Esophagus squamous epithelium (tissue), 5 donors: ENCODE data around the gene PAPLN. TPM values are rescaled to one million over a fixed set of nuclear protein-coding genes. Genes with fewer than 3 reads are reported as not detected.

Source experiments
- DNase-seq: peaks from one replicate; lab custom pipeline; 2025; lab: John Stamatoyannopoulos, UW
- H3K27ac ChIP-seq, 4 donors: fragments of 200-600 bp; sonication (generic); one replicate each; pipeline ENCODE4 v1.5.1; 2016 to 2019; ENCODE audit warnings: mild to moderate bottlenecking in 1 of 4
- H3K27me3 ChIP-seq, 4 donors: fragments of 200-600 bp; sonication (generic); 1 replicate in 3 of 4; 2 replicates in 1 of 4; pipeline versions ENCODE4 v1.5.1 to v1.6.0; 2017 to 2021; ENCODE audit warnings: antibody characterized with exemption in 1 of 4
- H3K36me3 ChIP-seq, 3 donors: fragments of 200-600 bp; sonication (generic); one replicate each; pipeline ENCODE4 v1.5.1; 2016 to 2019
- H3K4me1 ChIP-seq, 3 donors: fragments of 200-600 bp; sonication (generic); one replicate each; pipeline ENCODE4 v1.5.1; 2017 to 2019
- H3K4me3 ChIP-seq, 4 donors: fragments of 200-600 bp; sonication (generic); 1 replicate in 3 of 4; 2 replicates in 1 of 4; pipeline ENCODE4 v1.5.1; 2016 to 2019; ENCODE audit warnings: mild to moderate bottlenecking in 2 of 4, moderate library complexity in 1 of 4
- H3K9me3 ChIP-seq, 3 donors: fragments of 200-600 bp; sonication (generic); one replicate each; pipeline ENCODE4 v1.5.1; 2016 to 2019
- CTCF ChIP-seq, 6 experiments: fragments of 450-650 bp in 4 of 6; fragments of 200-600 bp in 2 of 6; sonication (generic) in 2 of 6; IDR thresholded peaks; one replicate each; pipeline ENCODE4 v1.5.1; 2016 to 2019; ENCODE audit warnings: antibody characterized with exemption in 6 of 6, mild to moderate bottlenecking in 4 of 6, moderate library complexity in 4 of 6
- POLR2A ChIP-seq, 4 donors: fragments of 450-650 bp; IDR thresholded peaks; one replicate each; pipeline ENCODE4 v1.6.1; 2017; ENCODE audit warnings: antibody characterized with exemption in 4 of 4, mild to moderate bottlenecking in 4 of 4, moderate library complexity in 3 of 4
- WGBS, 2 donors: methylation state at CpG; one replicate each; pipeline ENCODE4 v1.1.5; 2018; 5-methylcytosine and 5-hydroxymethylcytosine counted together
- intact Hi-C: fragments of 100-400 bp; cut with DNase I; formaldehyde crosslinking; loops from one replicate; pipeline ENCODE4 v1.15.0; 2022
- total RNA-seq, 4 donors: library from RNA; depleted of rRNA; stranded (reverse); fragments of >200 nt; gene quantifications; one replicate each; pipeline ENCODE4 v1.1.0, GENCODE V29; 2016
- donor health status: DM: yes; HTN: yes; CAD: no.

PAPLN gene
- total RNA-seq, 4 donors from 2014 or later: 2.2 to 12.6 (median 5.4) TPM

DNA sequence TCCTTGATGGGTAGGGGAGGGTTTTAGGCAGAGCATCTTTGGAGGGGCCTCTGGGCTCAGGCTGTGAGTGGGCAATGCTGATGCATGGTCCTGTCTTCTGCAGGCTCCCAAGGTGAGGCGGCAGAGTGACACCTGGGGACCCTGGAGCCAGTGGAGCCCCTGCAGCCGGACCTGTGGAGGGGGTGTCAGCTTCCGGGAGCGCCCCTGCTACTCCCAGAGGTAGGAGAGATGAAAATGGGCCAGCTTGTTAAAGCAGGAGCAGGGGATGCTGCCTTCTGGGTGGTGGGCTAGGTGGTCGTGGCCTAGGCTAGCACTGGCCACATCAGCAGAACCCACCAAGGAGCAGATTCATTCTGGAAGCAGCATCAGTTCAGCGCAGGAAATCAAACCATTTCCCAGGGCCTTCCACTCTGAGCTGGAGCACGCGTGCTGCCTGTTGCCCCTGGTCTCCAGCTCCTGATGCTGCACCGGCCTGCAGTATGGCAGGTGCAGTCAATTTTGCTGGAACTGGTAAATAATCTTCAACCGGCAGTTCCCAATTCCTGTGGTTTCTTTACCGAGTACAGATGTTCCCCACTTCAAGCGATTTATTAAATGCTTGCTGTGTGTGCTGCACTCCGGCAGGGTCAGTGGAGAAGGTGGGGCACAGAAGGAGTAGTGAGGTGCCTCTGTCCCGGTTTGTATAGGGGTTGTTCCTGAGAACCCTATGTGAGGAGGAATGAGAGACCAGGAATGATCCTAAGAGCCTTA is 7.4 kb downstream of the PAPLN start:
- no peaks in the 10 kb centered on the region for H3K9me3 ChIP-seq
- no peaks in the 10 kb centered on the region for H3K36me3 ChIP-seq
- H3K4me3 ChIP-seq: peak overlapping the region in 2 of 4 donors; percentile 56 to 79
- H3K4me1 ChIP-seq: peaks cover 32 to 59% (median 42%) of the 10 kb centered on the region in 3 donors
- intact Hi-C loops: no loop called here
- H3K27me3 ChIP-seq: peaks cover 0 to 16% (median 0%) of the 10 kb centered on the region in 4 donors
- whole genome bisulfite sequencing, 2 donors: 80 to 86% methylated on average over 7 to 9 of the region's 14 CpGs
- TF ChIP-seq CTCF (IDR thresholded peaks at IDR 0.05) (no peak), POLR2A (IDR thresholded peaks at IDR 0.05) (no peak)
- DNase-seq: no peak
- H3K27ac ChIP-seq: no peak overlapping the region

DNA sequence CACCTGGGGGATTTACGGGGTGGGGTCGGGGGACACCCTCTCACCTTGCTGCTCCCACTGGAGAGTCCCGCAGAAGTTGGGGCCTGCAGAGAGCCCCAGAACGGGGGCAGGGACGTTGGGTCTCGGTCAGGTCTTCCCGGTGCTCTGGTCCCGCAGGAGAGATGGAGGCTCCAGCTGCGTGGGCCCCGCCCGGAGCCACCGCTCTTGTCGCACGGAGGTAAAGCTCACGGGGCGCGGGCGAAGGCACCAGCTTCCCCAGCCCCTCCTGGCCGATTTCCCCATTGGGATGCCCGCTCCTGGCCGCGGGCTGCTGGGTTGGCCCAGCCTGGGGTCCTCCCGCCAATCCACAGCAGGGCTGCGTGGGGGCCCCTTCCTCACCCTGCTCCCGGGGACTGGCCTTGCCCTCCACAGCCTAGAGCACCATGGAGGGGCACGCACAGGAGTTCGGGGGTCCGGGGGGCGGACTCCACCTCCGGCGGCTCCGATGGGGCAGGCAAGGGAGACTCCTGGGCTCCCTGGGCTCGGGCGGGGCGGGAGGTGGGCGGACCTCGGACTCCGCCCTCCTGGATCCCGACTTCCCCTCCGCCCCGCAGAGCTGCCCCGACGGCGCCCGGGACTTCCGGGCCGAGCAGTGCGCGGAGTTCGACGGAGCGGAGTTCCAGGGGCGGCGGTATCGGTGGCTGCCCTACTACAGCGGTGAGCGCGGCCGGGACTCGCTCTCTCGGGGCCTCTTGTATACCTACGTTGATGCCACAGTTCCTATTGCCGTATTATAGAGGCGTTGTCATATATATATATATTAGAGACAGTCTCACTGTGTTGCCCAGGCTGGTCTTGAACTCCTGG is 8.4 kb downstream of the PAPLN start:
- DNase-seq: no peak
- WGBS, 2 donors: 0 to 16% methylated on average over 2 to 5 of the region's 64 CpGs
- H3K4me3 ChIP-seq: peak overlapping the region; percentile 44 to 79 (median 58)
- intact Hi-C loops: no loop called here
- H3K9me3 ChIP-seq: no peaks in the 10 kb centered on the region
- peak overlapping the region in 3 of 4 donors; percentile 33 to 44 (median 35) for H3K27ac ChIP-seq
- H3K27me3 ChIP-seq: peaks cover 0 to 6% (median 0%) of the 10 kb centered on the region in 4 donors
- peaks cover 25 to 50% (median 32%) of the 10 kb centered on the region in 3 donors for H3K4me1 ChIP-seq
- H3K36me3 ChIP-seq: peaks cover 0 to 4% (median 0%) of the 10 kb centered on the region in 3 donors
- TF ChIP-seq CTCF (IDR thresholded peaks at IDR 0.05): no peak
- TF ChIP-seq POLR2A (IDR thresholded peaks at IDR 0.05): peak in 1 of 4 donors; percentile 37

DNA sequence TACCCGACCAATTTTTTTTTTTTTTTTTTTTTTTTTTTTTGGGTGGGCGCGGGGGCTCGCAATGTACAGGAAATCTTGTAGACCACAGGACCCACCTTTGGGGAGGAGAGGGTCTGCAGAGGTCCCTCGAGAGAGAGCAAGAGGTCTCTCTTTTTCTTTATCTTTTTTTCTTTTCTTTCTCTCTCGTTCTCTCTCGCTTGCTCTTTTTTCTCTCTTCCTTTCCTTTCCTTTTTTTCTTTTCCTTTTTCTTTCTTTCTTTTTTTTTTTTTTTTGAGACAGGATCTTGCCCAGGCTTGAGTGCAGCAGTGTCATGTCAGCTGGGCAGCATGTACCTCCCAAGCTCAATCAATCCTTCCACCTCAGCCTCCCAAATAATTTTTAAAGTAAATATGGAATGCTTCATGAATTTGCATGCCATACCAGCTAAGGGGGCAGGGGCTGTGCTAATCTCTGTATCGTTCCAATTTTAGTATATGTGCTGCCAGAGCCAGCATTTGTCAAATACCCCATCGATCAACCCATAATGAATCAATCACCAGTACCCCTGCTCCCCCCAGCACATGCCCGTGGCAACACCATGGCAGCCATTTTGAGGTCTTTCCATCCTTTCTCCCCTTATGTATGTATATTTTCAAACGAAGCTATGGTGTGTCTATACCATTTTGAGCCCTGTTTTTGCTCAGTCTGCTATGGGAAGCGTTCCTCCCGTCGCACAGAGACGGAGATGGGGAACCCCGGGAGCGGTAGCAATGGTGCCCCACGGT is 9.3 kb downstream of the PAPLN start:
- Histone ChIP-seq H3K4me3 (peak overlapping the region; percentile 44 to 79 (median 58)), H3K27ac (peak overlapping the region in 1 of 4 donors; percentile 44), H3K27me3 (no peaks in the 10 kb centered on the region), H3K9me3 (no peaks in the 10 kb centered on the region), H3K4me1 (peaks cover 19 to 41% (median 23%) of the 10 kb centered on the region in 3 donors), H3K36me3 (peaks cover 0 to 11% (median 0%) of the 10 kb centered on the region in 3 donors)
- intact Hi-C loops: no loop called here
- no peak for TF ChIP-seq CTCF (IDR thresholded peaks at IDR 0.05)
- TF ChIP-seq POLR2A (IDR thresholded peaks at IDR 0.05): no peak
- DNase-seq: no peak
- WGBS, 2 donors: 54 to 72% methylated on average over 14 to 16 of the region's 18 CpGs

- Histone ChIP-seq H3K9me3 (no peaks in the 10 kb centered on the region), H3K4me1 (peaks cover 8 to 24% (median 11%) of the 10 kb centered on the region in 3 donors), H3K4me3 (no peak overlapping the region), H3K27ac (no peak overlapping the region), H3K27me3 (no peaks in the 10 kb centered on the region), H3K36me3 (peaks cover 0 to 16% (median 0%) of the 10 kb centered on the region in 3 donors)
- no peak for TF ChIP-seq POLR2A (IDR thresholded peaks at IDR 0.05)
- TF ChIP-seq CTCF (IDR thresholded peaks at IDR 0.05): no peak
- WGBS, 2 donors: 23 to 40% methylated on average over 5 to 6 of the region's 9 CpGs
- no peak for DNase-seq
- intact Hi-C loops: no loop called here
Measured at GRCh38 chr14:73248108-73248868, 11.0 kb downstream of the PAPLN start.
